ENCODE results near the gene METTL18. TPM values are rescaled to one million over a fixed set of nuclear protein-coding genes. Genes with fewer than 3 reads are reported as not detected.
"Not testable (repeated sequence)": the region's sequence is repeated elsewhere in the genome, so short reads cannot be mapped to it uniquely, and the experiment has no call there.

The METTL18 gene
- polyA plus RNA-seq, 1 experiment: 1.4 TPM

- CTCF ChIA-PET: no interaction called here
- DNase-seq (ENCODE audit: low read depth): no peak
- no peak for TF ChIP-seq CTCF (IDR thresholded peaks at IDR 0.05; ENCODE audit: insufficient read depth, low read depth, low read length)
- Histone ChIP-seq H3K36me3 (ENCODE audit: control insufficient read depth, insufficient read depth, low read length) (no peaks in the 10 kb centered on the region), H3K4me3 (ENCODE audit: low read depth, low read length) (no peak overlapping the region), H3K27me3 (ENCODE audit: control insufficient read depth, insufficient read depth, low read length) (no peaks in the 10 kb centered on the region)
- POLR2A ChIA-PET: no interaction called here
Measured at GRCh38 chr1:169814265-169814664, 19.6 kb upstream of the METTL18 start.

- ChIA-PET POLR2A (no interaction called here), CTCF (no interaction called here)
- Histone ChIP-seq H3K36me3 (ENCODE audit: control insufficient read depth, insufficient read depth, low read length) (no peaks in the 10 kb centered on the region), H3K27me3 (ENCODE audit: control insufficient read depth, insufficient read depth, low read length) (no peaks in the 10 kb centered on the region), H3K4me3 (ENCODE audit: low read depth, low read length) (no peak overlapping the region)
- no peak for TF ChIP-seq CTCF (IDR thresholded peaks at IDR 0.05; ENCODE audit: insufficient read depth, low read depth, low read length)
- DNase-seq (ENCODE audit: low read depth): no peak
Measured at GRCh38 chr1:169812131-169812530, 17.4 kb upstream of the METTL18 start.

GRCh38 chr1:169811418-169812035, 16.8 kb upstream of the METTL18 start:
- CTCF ChIA-PET, POLR2A ChIA-PET: not testable (repeated sequence)

GRCh38 chr1:169809370-169810095, 14.8 kb upstream of the METTL18 start:
- ChIA-PET POLR2A (no interaction called here), CTCF (interaction anchor here (0.6 to 2.5 kb wide), 13 partner anchors 10 to 261 kb away, joined by 3 to 13 read pairs (median 6); partner anchors contain the start of genes F5 and METTL18)
- no peak overlapping the region for H3K4me3 ChIP-seq (ENCODE audit: low read depth, low read length)
- no peak for DNase-seq (ENCODE audit: low read depth)
- H3K36me3 ChIP-seq (ENCODE audit: control insufficient read depth, insufficient read depth, low read length): no peaks in the 10 kb centered on the region
- no peaks in the 10 kb centered on the region for H3K27me3 ChIP-seq (ENCODE audit: control insufficient read depth, insufficient read depth, low read length)
- peak; percentile 45 for TF ChIP-seq CTCF (IDR thresholded peaks at IDR 0.05; ENCODE audit: insufficient read depth, low read depth, low read length)

More at GRCh38 chr1:169811418-169812035, 16.8 kb upstream of the METTL18 start:
- not testable (repeated sequence) for H3K36me3 ChIP-seq (ENCODE audit: control insufficient read depth, insufficient read depth, low read length); H3K4me3 ChIP-seq (ENCODE audit: low read depth, low read length); H3K27me3 ChIP-seq (ENCODE audit: control insufficient read depth, insufficient read depth, low read length); DNase-seq (ENCODE audit: low read depth)

- ChIA-PET POLR2A (no interaction called here), CTCF (no interaction called here)
- TF ChIP-seq CTCF (IDR thresholded peaks at IDR 0.05; ENCODE audit: insufficient read depth, low read depth, low read length): no peak
- Histone ChIP-seq H3K27me3 (ENCODE audit: control insufficient read depth, insufficient read depth, low read length) (no peaks in the 10 kb centered on the region), H3K36me3 (ENCODE audit: control insufficient read depth, insufficient read depth, low read length) (no peaks in the 10 kb centered on the region; the same call in 1 of the 2 replicates), H3K4me3 (ENCODE audit: low read depth, low read length) (no peak overlapping the region)
- no peak for DNase-seq (ENCODE audit: low read depth)
Measured at GRCh38 chr1:169804941-169805340, 10.2 kb upstream of the METTL18 start.
